Large intestine (tissue), 3 donors: ENCODE data around the gene AGAP3. TPM values are rescaled to one million over a fixed set of nuclear protein-coding genes. Genes with fewer than 3 reads are reported as not detected.

ENCODE experiments used
- DNase-seq, 2 donors: peaks; one replicate each; pipeline versions ENCODE4 v3.0.0 to v3.0.0-alpha.2; 2013
- H3K27ac ChIP-seq: one replicate; pipeline ENCODE4 v1.5.1; 2013; ENCODE audit warnings: low read length
- H3K27me3 ChIP-seq: 2 replicates; pipeline ENCODE4 v1.6.1; 2013; ENCODE audit warnings: low read length; ENCODE audit not compliant: control insufficient read depth, insufficient read depth
- H3K36me3 ChIP-seq: 2 replicates; pipeline ENCODE4 v1.6.1; 2013; ENCODE audit warnings: low read length; ENCODE audit not compliant: control insufficient read depth, insufficient read depth
- H3K4me1 ChIP-seq: one replicate; pipeline ENCODE4 v1.6.1; 2013; ENCODE audit warnings: low read length; ENCODE audit not compliant: control insufficient read depth, insufficient read depth
- H3K4me3 ChIP-seq: one replicate; pipeline ENCODE4 v1.5.1; 2013; ENCODE audit warnings: low read length
- H3K9me3 ChIP-seq: one replicate; pipeline ENCODE4 v1.6.1; 2013; ENCODE audit warnings: mild to moderate bottlenecking, low read depth, low read length, moderate library complexity; ENCODE audit not compliant: control insufficient read depth
- WGBS: methylation state at CpG from one replicate; pipeline ENCODE4 v1.1.5; 2013; ENCODE audit warnings: low lambda C conversion rate; ENCODE audit not compliant: insufficient coverage; 5-methylcytosine and 5-hydroxymethylcytosine counted together
- polyA plus RNA-seq: library from polyadenylated mRNA; unstranded; fragments of 120-200 nt; gene quantifications from one replicate; pipeline ENCODE4 v1.2.1, GENCODE V29; 2013

AGAP3 gene
- polyA plus RNA-seq, 1 donor, result 58.0 TPM

DNA sequence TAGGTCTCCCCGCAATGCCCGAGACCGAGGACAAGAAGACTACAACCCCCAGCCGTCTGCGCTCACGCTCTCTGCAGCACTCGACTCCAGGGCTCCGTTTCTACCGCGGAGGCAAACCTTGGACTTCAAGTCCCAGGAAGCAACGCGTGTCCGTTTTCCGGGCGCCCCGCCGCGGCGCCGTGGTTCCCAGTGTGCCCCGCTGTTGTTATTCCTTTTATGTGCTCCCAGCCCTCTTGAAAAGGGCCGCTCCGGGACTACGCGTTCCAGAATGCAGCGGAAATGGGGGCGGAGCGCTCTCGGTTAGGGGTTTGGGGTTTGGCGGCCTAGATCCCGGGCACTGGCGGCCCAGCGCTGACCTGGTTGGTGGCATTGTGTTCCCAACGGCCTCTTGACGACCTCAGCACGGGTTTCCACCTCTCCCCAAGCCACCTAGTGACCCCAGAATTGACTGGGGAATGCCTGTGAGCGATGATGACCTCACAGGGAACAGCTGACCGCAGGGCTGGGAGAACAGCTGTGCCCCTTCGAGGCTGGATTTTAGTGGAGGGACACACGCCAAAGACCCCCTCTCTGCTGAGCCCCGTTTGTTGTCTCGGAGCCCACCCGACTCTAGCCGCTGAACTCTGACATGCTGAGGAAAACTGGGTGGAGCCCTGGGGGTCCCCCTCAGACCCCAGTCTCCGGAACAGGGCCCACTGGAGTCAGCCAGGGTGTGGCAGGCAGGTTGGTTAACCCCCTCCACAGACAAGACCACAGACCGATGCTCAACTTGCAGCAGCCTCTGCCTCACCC is 28.1 kb upstream of the AGAP3 start:
- no peaks in the 10 kb centered on the region for H3K27me3 ChIP-seq
- no CpG with 5 or more reads among the region's 46 CpGs for WGBS
- H3K9me3 ChIP-seq, result no peaks in the 10 kb centered on the region
- H3K4me3 ChIP-seq, result peak overlapping the region; percentile 89
- H3K4me1 ChIP-seq, result peaks cover 43% of the 10 kb centered on the region
- peak overlapping the region; percentile 96 for H3K27ac ChIP-seq
- peak; percentile 100 for DNase-seq
- peaks cover 5% of the 10 kb centered on the region for H3K36me3 ChIP-seq

DNA sequence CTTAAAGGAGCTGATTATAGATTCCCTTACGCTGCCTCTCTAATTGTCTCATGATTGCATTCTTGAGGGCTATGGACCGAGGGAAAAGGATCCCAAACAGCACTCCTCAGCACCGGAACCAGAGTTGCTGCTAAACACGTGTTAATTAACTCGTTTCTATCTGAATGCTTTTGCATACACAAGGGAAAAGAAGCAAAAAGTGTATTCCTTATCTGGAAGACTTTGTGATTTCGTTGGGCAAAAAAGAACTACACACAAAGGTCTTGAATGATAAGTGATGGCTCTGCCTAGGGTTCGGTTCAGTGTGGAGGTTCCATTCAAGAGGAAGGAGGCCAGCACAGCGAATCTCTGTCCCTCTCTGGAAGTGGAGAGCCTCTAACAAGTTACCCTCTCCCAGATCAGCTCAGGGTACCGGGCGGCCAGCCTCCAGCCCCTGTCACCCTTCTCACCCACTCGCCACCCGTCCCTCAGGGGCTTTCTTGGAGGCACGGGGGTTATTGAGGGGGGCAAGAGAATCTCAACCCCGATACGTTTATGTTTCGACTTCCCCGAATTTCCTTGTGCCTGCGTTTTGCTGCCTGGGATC is 27.4 kb upstream of the AGAP3 start:
- Histone ChIP-seq H3K27ac (peak overlapping the region; percentile 96), H3K36me3 (peaks cover 4% of the 10 kb centered on the region), H3K27me3 (no peaks in the 10 kb centered on the region), H3K4me1 (peaks cover 50% of the 10 kb centered on the region), H3K4me3 (peak overlapping the region; percentile 89), H3K9me3 (no peaks in the 10 kb centered on the region)
- DNase-seq, result no peak
- WGBS, result no CpG with 5 or more reads among the region's 18 CpGs

DNA sequence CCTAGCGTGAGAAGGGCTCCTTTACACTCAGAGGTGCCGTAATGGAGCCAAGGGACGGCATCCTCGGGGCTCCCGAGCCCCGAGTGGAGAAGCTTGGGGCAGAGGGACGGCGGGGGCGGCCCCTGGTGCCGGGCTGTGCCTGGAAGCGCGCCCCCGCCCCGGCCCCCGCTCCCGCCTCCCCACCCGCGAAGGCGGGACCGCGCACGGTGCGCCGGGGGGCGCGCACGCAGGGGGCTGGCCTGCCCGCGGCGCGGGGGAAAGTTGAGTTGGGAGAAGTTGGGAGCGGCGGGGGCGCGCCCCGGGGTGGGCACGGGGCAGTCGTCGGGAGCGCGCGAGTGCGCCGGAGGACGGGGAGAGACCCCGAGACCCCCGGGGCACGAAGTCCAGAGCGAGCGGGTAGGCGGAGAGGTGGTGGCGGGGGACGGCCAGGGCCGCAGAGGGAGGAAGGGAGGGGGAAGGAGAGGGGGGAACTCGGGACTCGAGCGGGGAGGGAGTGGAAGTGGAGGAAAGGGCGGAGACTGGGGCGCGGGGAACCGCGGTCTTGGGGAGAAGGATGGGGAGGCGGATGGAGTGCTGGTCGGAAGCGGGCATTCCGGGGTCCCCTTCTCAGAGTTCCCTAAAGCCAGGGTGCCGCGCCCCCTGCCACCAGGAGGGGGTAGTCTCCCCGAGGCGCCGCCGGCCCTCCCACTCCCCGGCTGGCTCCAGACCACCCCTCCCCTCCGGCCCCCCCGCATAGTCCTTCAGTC is 26.7 kb upstream of the AGAP3 start, which contains the start of gene SLC4A2:
SLC4A2 (plus strand) TSS at position 223 of the 746 bp plus-strand sequence. CDS start 2,399 bp downstream, outside the sequence.
- no CpG with 5 or more reads among the region's 75 CpGs for WGBS
- Histone ChIP-seq H3K4me3 (peak within 1 kb of the TSS; percentile 89), H3K27me3 (no peaks in the 10 kb centered on the region), H3K27ac (peak within 1 kb of the TSS; percentile 96), H3K36me3 (peaks cover 5% of the 10 kb centered on the region), H3K4me1 (peaks cover 52% of the 10 kb centered on the region), H3K9me3 (no peaks in the 10 kb centered on the region)
- DNase-seq, result peak; percentile 72 to 91

DNA sequence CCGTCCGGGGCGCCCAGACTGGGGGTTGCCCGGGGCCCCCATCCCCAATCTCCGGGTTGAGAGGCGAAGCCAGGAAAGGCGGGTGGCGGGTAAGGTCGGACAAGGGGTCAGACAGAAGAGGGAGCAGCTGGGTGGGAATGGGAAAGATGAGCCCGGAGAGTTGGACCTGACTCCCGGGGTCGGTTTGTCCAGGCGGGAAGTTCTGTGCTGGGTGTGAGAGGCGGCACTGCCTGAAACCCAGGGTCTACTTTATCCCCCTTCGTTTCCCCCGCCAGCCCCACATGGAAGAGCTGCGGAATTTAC is 26.2 kb upstream of the AGAP3 start:
- Histone ChIP-seq H3K4me1 (peaks cover 52% of the 10 kb centered on the region), H3K36me3 (peaks cover 10% of the 10 kb centered on the region), H3K9me3 (no peaks in the 10 kb centered on the region), H3K4me3 (peak overlapping the region; percentile 89), H3K27me3 (no peaks in the 10 kb centered on the region), H3K27ac (peak overlapping the region; percentile 96)
- no peak for DNase-seq
- WGBS, result no CpG with 5 or more reads among the region's 17 CpGs

DNA sequence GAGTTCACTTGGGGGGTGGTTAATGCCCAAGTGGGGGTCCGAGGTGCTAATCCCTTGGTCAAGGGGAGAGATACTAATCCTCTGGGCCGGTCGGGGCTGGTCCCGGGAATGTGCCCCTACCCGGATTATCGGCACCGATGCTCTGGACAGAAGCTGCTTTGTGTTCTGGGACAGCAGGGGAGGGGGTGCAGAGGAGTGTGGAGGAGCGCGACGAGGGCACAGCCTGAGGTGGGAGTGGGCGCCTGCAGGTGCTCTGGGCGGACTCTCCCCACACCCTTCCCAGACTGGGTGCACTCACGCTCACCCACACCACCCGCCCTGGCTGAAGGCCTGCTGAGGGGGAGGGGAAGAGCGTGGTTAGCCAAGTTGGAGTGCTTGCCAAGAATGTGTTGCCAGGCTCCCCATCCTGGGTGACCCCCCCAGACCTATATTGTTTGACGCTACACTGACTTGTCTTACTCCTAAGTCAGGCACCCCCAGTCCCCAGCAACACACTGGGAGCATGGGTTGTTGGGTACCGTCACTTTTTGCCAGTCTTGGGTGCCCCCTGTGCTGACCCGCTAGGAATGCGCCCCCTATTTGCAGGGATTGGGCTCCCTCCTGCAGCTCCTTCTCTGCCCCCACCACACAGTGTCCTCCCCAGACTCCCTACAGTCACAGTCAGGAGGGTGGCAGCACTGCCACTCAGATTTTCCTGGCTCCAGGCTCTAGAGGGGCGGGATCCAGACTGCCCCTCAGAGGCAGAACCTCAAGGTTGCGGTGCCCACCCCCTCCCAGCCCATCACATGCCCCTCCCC is 25.7 kb upstream of the AGAP3 start:
- peaks cover 16% of the 10 kb centered on the region for H3K36me3 ChIP-seq
- WGBS, result no CpG with 5 or more reads among the region's 21 CpGs
- peak overlapping the region; percentile 89 for H3K4me3 ChIP-seq
- peaks cover 52% of the 10 kb centered on the region for H3K4me1 ChIP-seq
- DNase-seq, result peak in 1 of 2 donors; percentile 48
- no peaks in the 10 kb centered on the region for H3K9me3 ChIP-seq
- no peak overlapping the region for H3K27ac ChIP-seq
- no peaks in the 10 kb centered on the region for H3K27me3 ChIP-seq

DNA sequence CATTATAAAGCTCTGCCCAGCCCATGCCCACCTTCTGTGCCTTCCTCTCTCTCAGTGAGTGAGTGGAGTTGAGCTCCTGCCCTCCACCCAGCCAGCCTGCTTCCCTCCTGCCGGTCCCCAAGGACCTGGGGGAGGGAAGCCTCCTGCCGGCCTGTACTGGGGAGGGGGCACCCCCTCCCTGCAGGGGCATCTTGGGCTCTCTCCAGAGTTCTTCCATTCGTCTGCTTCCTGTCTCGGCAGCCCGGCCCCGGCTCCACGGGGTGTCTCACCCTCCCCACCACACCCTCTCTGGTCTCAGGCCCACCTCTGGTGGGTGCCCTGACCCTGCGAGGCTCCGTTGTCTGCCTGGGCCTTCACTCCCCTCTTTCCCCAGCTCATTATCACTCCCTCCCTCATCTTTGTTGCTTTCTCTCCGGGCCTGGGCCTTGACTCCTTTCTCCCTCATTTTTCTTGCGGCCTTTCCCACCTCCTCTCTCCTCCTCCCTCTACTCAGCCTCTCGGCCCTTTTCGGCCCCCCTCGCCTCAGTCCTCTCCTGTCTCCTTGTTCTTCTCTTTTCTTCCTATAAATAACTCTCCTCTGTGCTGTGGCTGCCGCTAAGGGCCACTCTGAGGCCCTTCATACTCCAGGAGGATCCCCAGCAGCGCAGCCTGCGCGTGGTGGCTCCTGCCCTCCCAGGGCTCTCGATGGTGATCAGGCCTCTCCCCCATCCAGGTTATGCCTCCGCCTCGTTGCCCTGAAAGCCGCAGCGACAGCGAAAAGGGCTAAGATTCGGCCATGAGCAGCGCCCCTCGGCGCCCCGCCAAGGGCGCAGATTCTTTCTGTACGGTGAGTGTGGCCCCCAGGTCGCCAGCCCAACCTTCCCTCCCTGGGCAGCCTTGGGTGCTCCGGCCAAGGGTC is 24.8 kb upstream of the AGAP3 start:
- Histone ChIP-seq H3K36me3 (peaks cover 24% of the 10 kb centered on the region), H3K4me1 (peaks cover 49% of the 10 kb centered on the region), H3K27me3 (no peaks in the 10 kb centered on the region), H3K4me3 (no peak overlapping the region), H3K27ac (no peak overlapping the region), H3K9me3 (no peaks in the 10 kb centered on the region)
- 62% methylated on average over 3 of the region's 33 CpGs for WGBS
- no peak for DNase-seq

DNA sequence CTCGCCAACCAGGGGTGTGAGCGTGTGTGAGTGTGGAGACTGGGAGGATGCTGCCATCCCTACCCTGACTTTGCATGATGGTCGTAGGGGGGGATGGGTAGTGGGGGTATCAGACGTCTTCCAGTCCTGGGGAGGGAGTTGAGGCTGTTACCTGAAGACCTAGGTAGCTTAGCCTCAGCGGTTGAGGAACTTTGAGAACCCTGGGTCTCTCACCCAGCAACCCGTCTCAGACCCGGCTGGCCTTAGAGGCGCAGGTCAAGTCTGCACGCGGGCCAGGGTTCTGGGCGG is 24.2 kb upstream of the AGAP3 start:
- H3K27ac ChIP-seq, result no peak overlapping the region
- H3K9me3 ChIP-seq, result no peaks in the 10 kb centered on the region
- no peaks in the 10 kb centered on the region for H3K27me3 ChIP-seq
- peaks cover 30% of the 10 kb centered on the region for H3K36me3 ChIP-seq
- DNase-seq, result no peak
- peak overlapping the region; percentile 0 for H3K4me3 ChIP-seq
- peaks cover 43% of the 10 kb centered on the region for H3K4me1 ChIP-seq
- no CpG with 5 or more reads among the region's 11 CpGs for WGBS

DNA sequence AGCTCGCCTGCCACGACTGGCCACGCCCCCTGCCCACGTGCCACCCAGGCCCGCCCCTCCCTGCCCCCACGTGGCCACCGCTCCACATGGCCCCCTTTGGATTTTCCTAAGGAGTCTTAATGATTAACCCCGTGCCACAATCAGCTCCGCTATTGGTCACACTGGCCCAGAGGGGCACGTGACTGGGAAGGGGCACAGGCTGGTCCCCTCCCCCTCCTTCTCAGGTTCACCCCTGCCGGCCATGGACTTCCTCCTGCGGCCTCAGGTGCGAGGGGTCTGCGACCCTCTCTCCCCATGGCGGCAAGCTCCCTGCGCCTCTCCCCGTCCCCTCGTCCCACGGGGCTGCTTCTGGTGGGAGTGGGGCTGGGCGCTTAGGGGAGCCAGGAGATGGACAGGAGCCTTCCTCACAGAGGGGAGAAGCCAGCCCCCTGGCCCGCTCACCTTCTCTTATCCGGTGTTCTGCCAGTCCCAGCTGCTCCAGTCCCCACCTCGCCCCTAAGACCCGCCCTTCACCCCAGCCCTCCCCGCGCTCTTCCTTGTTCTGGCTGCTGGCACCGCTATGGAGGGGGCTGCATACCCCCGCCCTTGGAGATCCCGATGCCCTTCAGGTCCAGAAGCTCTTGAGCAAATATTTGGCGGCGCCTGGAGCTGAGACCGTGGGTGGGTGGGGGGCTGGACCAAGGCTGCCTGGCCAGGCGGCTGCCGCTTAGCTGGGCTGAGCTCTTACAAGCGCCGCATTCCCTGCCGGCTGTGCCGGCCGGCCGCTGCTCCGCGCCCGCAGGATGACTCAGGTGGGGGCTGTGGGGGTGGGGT is 23.7 kb upstream of the AGAP3 start:
- peak overlapping the region; percentile 78 for H3K4me3 ChIP-seq
- peak; percentile 93 to 96 for DNase-seq
- H3K36me3 ChIP-seq, result peaks cover 36% of the 10 kb centered on the region
- no CpG with 5 or more reads among the region's 43 CpGs for WGBS
- H3K27me3 ChIP-seq, result no peaks in the 10 kb centered on the region
- peak overlapping the region; percentile 79 for H3K27ac ChIP-seq
- no peaks in the 10 kb centered on the region for H3K9me3 ChIP-seq
- H3K4me1 ChIP-seq, result peaks cover 41% of the 10 kb centered on the region

DNA sequence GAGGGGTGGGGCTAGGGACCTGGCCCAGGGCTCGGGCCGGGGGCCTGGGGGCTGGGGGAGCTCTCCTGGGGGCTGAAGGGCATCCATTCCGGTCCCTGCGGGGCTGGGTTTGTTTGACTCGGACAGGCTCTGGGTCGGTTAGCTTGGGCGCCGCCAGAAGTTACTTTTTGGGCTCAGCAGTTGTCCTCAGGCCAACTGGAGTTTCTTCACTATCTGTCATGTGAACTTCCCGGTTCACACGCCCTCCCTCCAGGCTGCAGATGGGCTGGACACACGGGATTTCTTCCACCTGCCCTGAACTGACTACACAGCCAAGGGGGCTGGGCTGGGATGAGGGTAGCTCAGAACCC is 23.1 kb upstream of the AGAP3 start:
- no peaks in the 10 kb centered on the region for H3K27me3 ChIP-seq
- no CpG with 5 or more reads among the region's 11 CpGs for WGBS
- H3K4me1 ChIP-seq, result peaks cover 40% of the 10 kb centered on the region
- DNase-seq, result peak in 1 of 2 donors; percentile 64
- no peaks in the 10 kb centered on the region for H3K9me3 ChIP-seq
- peaks cover 41% of the 10 kb centered on the region for H3K36me3 ChIP-seq
- peak overlapping the region; percentile 78 for H3K4me3 ChIP-seq
- H3K27ac ChIP-seq, result peak overlapping the region; percentile 79
